SK-N-SH (cell line): ENCODE measurements around the gene KCND3. TPM values are rescaled to one million over a fixed set of nuclear protein-coding genes. Genes with fewer than 3 reads are reported as not detected.

Experiments used
- CTCF ChIA-PET: fragments of 300-600, 350-600 bp; formaldehyde crosslinking; extraction: SDS; loops from one replicate; lab custom pipeline; 2021; lab: Yijun Ruan, JAX
- POLR2A ChIA-PET: fragments of 350-600 bp; sonication (Branson Sonifier 250); formaldehyde crosslinking; extraction: SDS; loops from one replicate; lab custom pipeline; 2020; ENCODE audit warnings: antibody characterized with exemption, inconsistent platforms; lab: Yijun Ruan, JAX
- DNase-seq: peaks from one replicate; pipeline ENCODE4 v3.0.0; 2012
- H2AFZ ChIP-seq: fragments of 200-600 bp; sonication (generic); 2 replicates; pipeline ENCODE4 v1.8.1; 2016; ENCODE audit warnings: antibody characterized with exemption, mild to moderate bottlenecking, low read depth
- H3F3A ChIP-seq: fragments of 200-600 bp; sonication (generic); replicated peaks from 2 replicates; pipeline ENCODE3; 2016; ENCODE audit warnings: antibody characterized with exemption, mild to moderate bottlenecking; ENCODE audit not compliant: insufficient read depth
- H3K27ac ChIP-seq, 2 experiments: fragments of 200-500 bp in 1 of 2; fragments of 200-600 bp in 1 of 2; sonication (Bioruptor generic) in 1 of 2; sonication (generic), shearing (Covaris generic) in 1 of 2; 2 replicates each; pipeline versions ENCODE4 v1.5.1 to v1.6.1; 2014 to 2016; ENCODE audit warnings: low read depth in 2 of 2, inconsistent platforms in 1 of 2, low read length in 1 of 2, mild to moderate bottlenecking in 1 of 2, mixed read lengths in 1 of 2
- H3K27me3 ChIP-seq: fragments of 200-600 bp; sonication (generic), shearing (Covaris generic); 2 replicates; pipeline ENCODE4 v1.6.1; 2016; ENCODE audit warnings: mixed run types; ENCODE audit not compliant: insufficient read depth
- H3K36me3 ChIP-seq, 2 experiments: fragments of 200-500 bp in 1 of 2; fragments of 200-600 bp in 1 of 2; sonication (Bioruptor generic) in 1 of 2; sonication (generic) in 1 of 2; replicated peaks in 1 of 2; 2 replicates each; pipeline versions ENCODE3 to v1.5.1; 2014 to 2016; ENCODE audit warnings: low read length in 1 of 2, mild to moderate bottlenecking in 1 of 2; ENCODE audit not compliant: insufficient read depth in 2 of 2, control insufficient read depth in 1 of 2
- H3K4me1 ChIP-seq, 2 experiments: fragments of 200-500 bp in 1 of 2; fragments of 200-600 bp in 1 of 2; sonication (Bioruptor generic) in 1 of 2; sonication (generic), shearing (Covaris generic) in 1 of 2; 2 replicates each; pipeline versions ENCODE4 v1.5.1 to v1.6.1; 2014 to 2016; ENCODE audit warnings: low read depth in 1 of 2, low read length in 1 of 2, mixed run types in 1 of 2; ENCODE audit not compliant: insufficient read depth in 2 of 2, control insufficient read depth in 1 of 2
- H3K4me2 ChIP-seq: fragments of 200-600 bp; sonication (generic), shearing (Covaris generic); 2 replicates; pipeline ENCODE4 v1.6.1; 2017; ENCODE audit warnings: mixed run types
- H3K4me3 ChIP-seq, 2 experiments: fragments of 200-500 bp in 1 of 2; fragments of 200-600 bp in 1 of 2; sonication (Bioruptor generic) in 1 of 2; sonication (generic), shearing (Covaris generic) in 1 of 2; 2 replicates each; pipeline versions ENCODE4 v1.5.1 to v1.8.1; 2014 to 2016; ENCODE audit warnings: low read depth in 2 of 2, inconsistent platforms in 1 of 2, low read length in 1 of 2, mild to moderate bottlenecking in 1 of 2, mixed read lengths in 1 of 2, moderate library complexity in 1 of 2
- H3K79me2 ChIP-seq: fragments of 200-600 bp; sonication (generic); 2 replicates; pipeline ENCODE4 v1.8.1; 2017; ENCODE audit warnings: mild to moderate bottlenecking; ENCODE audit not compliant: insufficient read depth
- H3K9ac ChIP-seq: fragments of 200-600 bp; sonication (generic); 2 replicates; pipeline ENCODE4 v1.6.1; 2017; ENCODE audit warnings: mixed run types
- H3K9me2 ChIP-seq: fragments of 200-600 bp; sonication (generic); 2 replicates; pipeline ENCODE4 v1.6.1; 2017; ENCODE audit warnings: mixed run types
- H3K9me3 ChIP-seq: fragments of 200-600 bp; sonication (generic); 2 replicates; pipeline ENCODE4 v1.6.1; 2017; ENCODE audit warnings: mixed run types, mild to moderate bottlenecking, moderate library complexity
- H4K20me1 ChIP-seq: fragments of 200-600 bp; sonication (generic); 2 replicates; pipeline ENCODE4 v1.6.1; 2017; ENCODE audit warnings: mild to moderate bottlenecking, mixed run types; ENCODE audit not compliant: insufficient read depth
- CHD2 ChIP-seq: fragments of 150-350 bp; IDR thresholded peaks from 2 replicates; pipeline ENCODE4 v1.6.1; 2018; ENCODE audit warnings: low read length; ENCODE audit not compliant: partially characterized antibody
- CTCF ChIP-seq: fragments of 200-600 bp; sonication (generic); IDR thresholded peaks from 2 replicates; pipeline ENCODE4 v1.6.1; 2017; ENCODE audit warnings: antibody characterized with exemption, mild to moderate bottlenecking, moderate library complexity
- ELF1 ChIP-seq: IDR thresholded peaks from 2 replicates; pipeline ENCODE4 v1.4.0; 2012
- MAX ChIP-seq: IDR thresholded peaks from 2 replicates; pipeline ENCODE4 v1.4.0; 2012; ENCODE audit warnings: low read depth
- NRF1 ChIP-seq: IDR thresholded peaks from 2 replicates; pipeline ENCODE4 v1.6.1; 2012; ENCODE audit warnings: low read depth, mild to moderate bottlenecking, low read length
- RAD21 ChIP-seq: IDR thresholded peaks from 2 replicates; pipeline ENCODE4 v1.6.1; 2012; ENCODE audit warnings: mild to moderate bottlenecking, low read length
- RCOR1 ChIP-seq: fragments of 150-350 bp; IDR thresholded peaks from 2 replicates; pipeline ENCODE4 v1.6.1; 2017; ENCODE audit warnings: antibody characterized with exemption, low read length
- SMC3 ChIP-seq: IDR thresholded peaks from 2 replicates; pipeline ENCODE4 v1.6.1; 2012; ENCODE audit warnings: low read depth, low read length, improper control_type of control experiment
- USF2 ChIP-seq: fragments of 150-350 bp; IDR thresholded peaks from 2 replicates; pipeline ENCODE4 v1.6.1; 2017; ENCODE audit warnings: antibody characterized with exemption, low read length, low read depth, borderline replicate concordance
- YY1 ChIP-seq: IDR thresholded peaks from 2 replicates; pipeline ENCODE4 v1.4.0; 2012; ENCODE audit warnings: low read depth, mild to moderate bottlenecking
- WGBS: methylation state at CpG from one replicate; pipeline ENCODE4 v1.1.6; 2017; ENCODE audit warnings: low lambda C conversion rate; 5-methylcytosine and 5-hydroxymethylcytosine counted together
- polyA plus RNA-seq, 3 experiments: library from polyadenylated mRNA; depleted of rRNA; stranded (reverse); fragments of >200 nt; gene quantifications; 2 replicates each; pipeline ENCODE4 v1.2.3, GENCODE V29; 2012

The KCND3 gene
- polyA plus RNA-seq, 1 of the 3 experiments (the other 2 are of a cell fraction), result not detected

GRCh38 chr1:111747947-111748346 is 241.5 kb downstream of the KCND3 start:
- no peak overlapping the region for H3K27ac ChIP-seq
- TF ChIP-seq NRF1, result no peak
- TF ChIP-seq ELF1, result no peak
- TF ChIP-seq YY1, result no peak
- TF ChIP-seq, all 33 proteins: peak for 0
- ChIA-PET POLR2A (no interaction called here), CTCF (interaction anchor here (1.0 to 8.3 kb wide), 8 partner anchors 9 to 266 kb away, joined by 3 to 72 read pairs (median 6); partner anchors contain the start of gene INKA2)
- H3K4me3 ChIP-seq, result no peak overlapping the region
- no peaks in the 10 kb centered on the region for H3K9me3 ChIP-seq
- WGBS, result 80% methylated on average over 4 of the region's 4 CpGs
- H4K20me1 ChIP-seq, result no peaks in the 10 kb centered on the region
- no peak overlapping the region for H3K9ac ChIP-seq
- H3K9me2 ChIP-seq, result no peaks in the 10 kb centered on the region
- no peak overlapping the region for H3K4me2 ChIP-seq
- H3K36me3 ChIP-seq, result no peaks in the 10 kb centered on the region
- H3F3A ChIP-seq, result no peaks in the 10 kb centered on the region
- H3K27me3 ChIP-seq, result no peaks in the 10 kb centered on the region
- H3K79me2 ChIP-seq, result no peaks in the 10 kb centered on the region
- H3K4me1 ChIP-seq, result peaks cover 0 to 15% of the 10 kb centered on the region in 2 experiments; a peak in 1 of 4 replicates
- DNase-seq, result no peak
- no peak overlapping the region for H2AFZ ChIP-seq

GRCh38 chr1:111747282-111747734 is 242.2 kb downstream of the KCND3 start:
- ChIA-PET CTCF (interaction anchor here (0.9 to 8.3 kb wide), 10 partner anchors 8 to 265 kb away, joined by 3 to 72 read pairs (median 6); partner anchors contain the start of genes DDX20 and INKA2), POLR2A (interaction anchor here (0.8 kb wide), 1 partner anchor 8 kb away, joined by 4 read pairs; no protein-coding TSS in a partner anchor)
- Histone ChIP-seq H3K79me2 (no peaks in the 10 kb centered on the region), H3K9ac (no peak overlapping the region), H3F3A (no peaks in the 10 kb centered on the region), H3K36me3 (no peaks in the 10 kb centered on the region), H2AFZ (no peak overlapping the region), H3K4me3 (no peak overlapping the region), H3K4me2 (no peak overlapping the region), H3K27ac (no peak overlapping the region), H3K4me1 (peaks cover 0 to 15% of the 10 kb centered on the region in 2 experiments; a peak in 1 of 4 replicates), H4K20me1 (no peaks in the 10 kb centered on the region), H3K27me3 (no peaks in the 10 kb centered on the region), H3K9me2 (no peaks in the 10 kb centered on the region), H3K9me3 (no peaks in the 10 kb centered on the region)
- peak; percentile 61 for DNase-seq
- TF ChIP-seq RAD21 (peak; percentile 65), CHD2 (peak; percentile 11), SMC3 (peak; percentile 68), MAX (no peak), RCOR1 (peak; percentile 57; the same call in 1 of the 2 replicates), USF2 (no peak), CTCF (peak; percentile 65)
- 25% methylated on average over 3 of the region's 3 CpGs for WGBS
